Skin of body (tissue), 2 donors: Measurements from ENCODE around the gene GRM7. TPM values are rescaled to one million over a fixed set of nuclear protein-coding genes. Genes with fewer than 3 reads are reported as not detected.

Experiments
- DNase-seq: peaks from one replicate; lab custom pipeline; 2025; lab: John Stamatoyannopoulos, UW
- total RNA-seq: library from RNA; depleted of rRNA; stranded (reverse); fragments of >200 nt; gene quantifications from one replicate; pipeline ENCODE4 v1.2.3, GENCODE V29; 2014

Gene GRM7
- total RNA-seq, 1 donor from 2014 or later, result 0.39 TPM

- DNase-seq, result no peak
Measured at GRCh38 chr3:7781395-7781794, 920.5 kb downstream of the GRM7 start.

- no peak for DNase-seq
Measured at GRCh38 chr3:7787871-7788828, 927.2 kb downstream of the GRM7 start.

- DNase-seq, result no peak
Measured at GRCh38 chr3:7788881-7789280, 928.0 kb downstream of the GRM7 start.

- no peak for DNase-seq
Measured at GRCh38 chr3:7789324-7789723, 928.4 kb downstream of the GRM7 start.

GRCh38 chr3:7790141-7790540 is 929.2 kb downstream of the GRM7 start:
- no peak for DNase-seq
